Astrocyte of the spinal cord (primary cell): Measurements from ENCODE around the gene MAST2.

Experiments
- DNase-seq: peaks from one replicate; pipeline ENCODE4 v3.0.0; 2011; ENCODE audit warnings: low read depth, low spot score
- H3K4me3 ChIP-seq: 2 replicates; pipeline ENCODE4 v1.5.1; 2011; ENCODE audit warnings: low read depth, mild to moderate bottlenecking, low read length, moderate library complexity
- CTCF ChIP-seq: IDR thresholded peaks from 2 replicates; pipeline ENCODE4 v1.5.1; 2012; ENCODE audit warnings: low read depth, mild to moderate bottlenecking, low read length, inconsistent platforms
- in situ Hi-C: cut with HindIII; loops from 2 replicates; pipeline ENCODE4 v1.10.0; 2017; ENCODE audit warnings: low sequenced_read_pairs

Gene MAST2

GRCh38 chr1:45989249-45989648 lies 185.8 kb downstream of the MAST2 start:
- DNase-seq: no peak
- TF ChIP-seq CTCF: no peak
- no peak overlapping the region for H3K4me3 ChIP-seq
- in situ Hi-C loops: no loop called here

GRCh38 chr1:45994423-45994822 lies 191.0 kb downstream of the MAST2 start:
- no peak for DNase-seq
- in situ Hi-C loops: no loop called here
- TF ChIP-seq CTCF: no peak
- no peak overlapping the region for H3K4me3 ChIP-seq

GRCh38 chr1:45995298-45995697 lies 191.9 kb downstream of the MAST2 start:
- H3K4me3 ChIP-seq: no peak overlapping the region
- peak; percentile 30 for DNase-seq
- in situ Hi-C loops: no loop called here
- no peak for TF ChIP-seq CTCF

GRCh38 chr1:45998020-45998617 lies 194.7 kb downstream of the MAST2 start:
- no peak for DNase-seq
- H3K4me3 ChIP-seq: no peak overlapping the region
- no peak for TF ChIP-seq CTCF
- in situ Hi-C loops: no loop called here

- no peak for TF ChIP-seq CTCF
- in situ Hi-C loops: no loop called here
- no peak overlapping the region for H3K4me3 ChIP-seq
- no peak for DNase-seq
These were observed 196.1 kb downstream of the MAST2 start for GRCh38 chr1:45999507-45999906.

GRCh38 chr1:46001081-46001785 lies 197.8 kb downstream of the MAST2 start:
- in situ Hi-C loops: no loop called here
- H3K4me3 ChIP-seq: no peak overlapping the region
- TF ChIP-seq CTCF: no peak
- DNase-seq: no peak
